ENCODE results near the gene MYO1C. TPM values are rescaled to one million over a fixed set of nuclear protein-coding genes. Genes with fewer than 3 reads are reported as not detected.

The MYO1C gene
- total RNA-seq, 1 experiment from 2014 or later = 171 TPM

- Mint-ChIP-seq H3K27me3 (ENCODE audit: insufficient read depth, unreplicated experiment) (no peaks in the 10 kb centered on the region), H3K4me3 (ENCODE audit: unreplicated experiment) (no peak overlapping the region), H3K27ac (ENCODE audit: unreplicated experiment) (no peak overlapping the region), H3K36me3 (ENCODE audit: insufficient read depth, unreplicated experiment) (peaks cover 5% of the 10 kb centered on the region), H3K9me3 (ENCODE audit: unreplicated experiment) (no peaks in the 10 kb centered on the region), H3K4me1 (ENCODE audit: low read depth, unreplicated experiment) (no peaks in the 10 kb centered on the region)
- Histone ChIP-seq H3K4me1 (no peaks in the 10 kb centered on the region), H3K27me3 (replicated peaks; ENCODE audit: control insufficient read depth, insufficient read depth, low read length) (no peaks in the 10 kb centered on the region), H3K36me3 (ENCODE audit: control insufficient read depth, insufficient read depth, low read length) (no peaks in the 10 kb centered on the region; the same call in 1 of the 2 replicates), H3K9me3 (no peaks in the 10 kb centered on the region), H3K4me3 (ENCODE audit: low read depth, low read length) (no peak overlapping the region)
- ChIA-PET CTCF (no interaction called here), POLR2A (no interaction called here)
- no peak for TF ChIP-seq CTCF (IDR thresholded peaks at IDR 0.05; ENCODE audit: insufficient read depth in 1 of 2, low read depth in 1 of 2, low read length in 1 of 2, severe bottlenecking in 1 of 2, unreplicated experiment in 1 of 2)
- no peak for DNase-seq
- intact Hi-C loops (cut with micrococcal nuclease; ENCODE audit: unreplicated experiment) = no loop called here
- no TSS peak for BruUV-seq (replicated peaks)
Measured at GRCh38 chr17:1503699-1504098, 11.2 kb upstream of the MYO1C start.

- no peaks in the 10 kb centered on the region for H3K9me3 ChIP-seq
- H3K27ac Mint-ChIP-seq (ENCODE audit: unreplicated experiment) = no peak overlapping the region
- H3K4me1 ChIP-seq = no peaks in the 10 kb centered on the region
- H3K27me3 Mint-ChIP-seq (ENCODE audit: insufficient read depth, unreplicated experiment) = no peaks in the 10 kb centered on the region
- H3K36me3 Mint-ChIP-seq (ENCODE audit: insufficient read depth, unreplicated experiment) = peaks cover 10% of the 10 kb centered on the region
- H3K4me3 Mint-ChIP-seq (ENCODE audit: unreplicated experiment) = no peak overlapping the region
- BruUV-seq (replicated peaks) = no TSS peak
- DNase-seq = no peak
- H3K36me3 ChIP-seq (ENCODE audit: control insufficient read depth, insufficient read depth, low read length) = no peaks in the 10 kb centered on the region
- intact Hi-C loops (cut with micrococcal nuclease; ENCODE audit: unreplicated experiment) = no loop called here
- no peaks in the 10 kb centered on the region for H3K4me1 Mint-ChIP-seq (ENCODE audit: low read depth, unreplicated experiment)
- no peak for TF ChIP-seq CTCF (IDR thresholded peaks at IDR 0.05; ENCODE audit: insufficient read depth in 1 of 2, low read depth in 1 of 2, low read length in 1 of 2, severe bottlenecking in 1 of 2, unreplicated experiment in 1 of 2)
- ChIA-PET POLR2A (no interaction called here), CTCF (interaction anchor here (0.6 kb wide), 1 partner anchor 99 kb away, joined by 4 read pairs; no protein-coding TSS in a partner anchor)
- H3K27me3 ChIP-seq (replicated peaks; ENCODE audit: control insufficient read depth, insufficient read depth, low read length) = no peaks in the 10 kb centered on the region
- H3K4me3 ChIP-seq (ENCODE audit: low read depth, low read length) = no peak overlapping the region
- H3K9me3 Mint-ChIP-seq (ENCODE audit: unreplicated experiment) = no peaks in the 10 kb centered on the region
Measured at GRCh38 chr17:1498869-1499268, 6.4 kb upstream of the MYO1C start.

DNA sequence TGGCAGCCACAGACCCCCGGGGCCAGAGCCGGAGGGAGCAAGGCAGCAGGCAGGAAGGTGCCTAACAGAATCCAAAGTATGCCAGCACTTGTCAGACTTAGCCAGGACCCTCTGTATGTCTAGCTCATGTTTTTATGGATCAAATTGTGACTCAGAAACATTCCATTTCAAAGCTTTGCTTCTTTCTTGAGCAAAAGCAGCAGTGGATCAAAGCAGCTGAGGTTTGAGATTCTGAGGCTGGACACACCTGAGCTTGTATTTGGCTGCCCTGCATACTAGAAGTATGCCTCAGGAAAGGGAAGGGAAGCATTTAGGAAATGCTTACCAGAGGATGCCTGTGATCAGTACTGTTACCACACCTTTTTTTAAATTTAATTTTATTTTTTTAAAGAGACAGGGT lies 5.7 kb upstream of the MYO1C start:
- Histone ChIP-seq H3K36me3 (ENCODE audit: control insufficient read depth, insufficient read depth, low read length) (no peaks in the 10 kb centered on the region), H3K4me3 (ENCODE audit: low read depth, low read length) (no peak overlapping the region), H3K27me3 (replicated peaks; ENCODE audit: control insufficient read depth, insufficient read depth, low read length) (no peaks in the 10 kb centered on the region), H3K9me3 (no peaks in the 10 kb centered on the region), H3K4me1 (no peaks in the 10 kb centered on the region)
- H3K9me3 Mint-ChIP-seq (ENCODE audit: unreplicated experiment) = no peaks in the 10 kb centered on the region
- H3K27ac Mint-ChIP-seq (ENCODE audit: unreplicated experiment) = peak overlapping the region; percentile 8
- no peak for DNase-seq
- no peaks in the 10 kb centered on the region for H3K4me1 Mint-ChIP-seq (ENCODE audit: low read depth, unreplicated experiment)
- POLR2A ChIA-PET = no interaction called here
- intact Hi-C loops (cut with micrococcal nuclease; ENCODE audit: unreplicated experiment) = no loop called here
- H3K36me3 Mint-ChIP-seq (ENCODE audit: insufficient read depth, unreplicated experiment) = peaks cover 10% of the 10 kb centered on the region
- H3K27me3 Mint-ChIP-seq (ENCODE audit: insufficient read depth, unreplicated experiment) = no peaks in the 10 kb centered on the region
- CTCF ChIA-PET = interaction anchor here (1.0 kb wide), 1 partner anchor 133 kb away, joined by 4 read pairs; no protein-coding TSS in a partner anchor
- no peak overlapping the region for H3K4me3 Mint-ChIP-seq (ENCODE audit: unreplicated experiment)
- TF ChIP-seq CTCF (IDR thresholded peaks at IDR 0.05; ENCODE audit: insufficient read depth in 1 of 2, low read depth in 1 of 2, low read length in 1 of 2, severe bottlenecking in 1 of 2, unreplicated experiment in 1 of 2) = no peak
- no TSS peak for BruUV-seq (replicated peaks)
